K562 (cell line): ENCODE data around the gene ANKH. TPM values are rescaled to one million over a fixed set of nuclear protein-coding genes. Genes with fewer than 3 reads are reported as not detected.

Source experiments
- CBX2 ChIP-seq: fragments of 200-600 bp; sonication (generic); IDR thresholded peaks from one replicate; pipeline ENCODE4 v1.6.1; 2012; ENCODE audit warnings: mild to moderate bottlenecking, low read length, inconsistent platforms; ENCODE audit not compliant: insufficient read depth, poor library complexity, severe bottlenecking
- CREM ChIP-seq: IDR thresholded peaks from 2 replicates; pipeline ENCODE4 v1.6.1; 2014; ENCODE audit warnings: antibody characterized with exemption, low read depth
- E2F3 ChIP-seq: fragments of 250-450 bp; sonication (Bioruptor Pico); IDR thresholded peaks from 2 replicates; pipeline ENCODE4 v1.4.0; 2020; ENCODE audit warnings: mild to moderate bottlenecking
- ELF1 ChIP-seq: fragments of 200-800 bp; sonication (Bioruptor generic); IDR thresholded peaks from 2 replicates; pipeline ENCODE4 v1.6.1; 2016; ENCODE audit warnings: missing genetic modification characterization, missing compliant biosample characterization
- HDAC3 ChIP-seq: fragments of 450-650 bp; IDR thresholded peaks from 2 replicates; pipeline ENCODE4 v1.6.1; 2018; ENCODE audit warnings: borderline replicate concordance, mild to moderate bottlenecking, moderate library complexity; ENCODE audit not compliant: partially characterized antibody
- HDAC8 ChIP-seq: fragments of 450-650 bp; IDR thresholded peaks from 2 replicates; pipeline ENCODE4 v1.6.1; 2016; ENCODE audit warnings: mild to moderate bottlenecking, missing genetic modification characterization, moderate library complexity, missing compliant biosample characterization
- MAFK ChIP-seq: IDR thresholded peaks from 2 replicates; pipeline ENCODE4 v1.6.1; 2011; ENCODE audit warnings: low read length, improper control_type of control experiment
- MAZ ChIP-seq, 2 experiments: fragments of 450-650 bp in 1 of 2; sonication (generic) in 1 of 2; formaldehyde crosslinking; IDR thresholded peaks in 1 of 2; conservative IDR thresholded peaks in 1 of 2; 2 replicates each; pipeline versions ENCODE4 v1.4.0 to v1.5.0; 2020; ENCODE audit warnings: mild to moderate bottlenecking in 1 of 2, missing genetic modification reagents in 1 of 2
- NR2C2 ChIP-seq, 2 experiments: fragments of 200-800 bp in 1 of 2; sonication (Bioruptor generic) in 1 of 2; sonication (generic) in 1 of 2; formaldehyde crosslinking in 1 of 2; IDR thresholded peaks; 2 replicates each; pipeline versions ENCODE4 v1.6.1 to v1.8.0; 2016 to 2022; ENCODE audit warnings: mild to moderate bottlenecking in 1 of 2, missing compliant biosample characterization in 1 of 2, missing genetic modification characterization in 1 of 2, missing genetic modification reagents in 1 of 2
- RBM39 ChIP-seq: fragments of 200-400 bp; formaldehyde crosslinking; optimal IDR thresholded peaks from 2 replicates; pipeline ENCODE3; 2018; ENCODE audit warnings: low read depth, low read length
- SIN3B ChIP-seq: fragments of 450-650 bp; IDR thresholded peaks from 2 replicates; pipeline ENCODE4 v1.6.1; 2017; ENCODE audit warnings: low read depth, mild to moderate bottlenecking, moderate library complexity
- XRCC5 ChIP-seq: fragments of 200-400 bp; formaldehyde crosslinking; IDR thresholded peaks from 2 replicates; pipeline ENCODE4 v1.6.1; 2017; ENCODE audit warnings: low read depth, mild to moderate bottlenecking, low read length
- ZC3H11A ChIP-seq: IDR thresholded peaks from 2 replicates; pipeline ENCODE4 v1.6.1; 2012; ENCODE audit warnings: low read depth, low read length, improper control_type of control experiment
- ZNF644 ChIP-seq: fragments of 200-800 bp; sonication (Bioruptor generic); IDR thresholded peaks from 2 replicates; pipeline ENCODE4 v1.6.1; 2016; ENCODE audit warnings: low read depth, missing genetic modification characterization, missing compliant biosample characterization
- ZNF75A ChIP-seq: fragments of 450-650 bp; formaldehyde crosslinking; IDR thresholded peaks from 2 replicates; pipeline ENCODE4 v1.4.0; 2020; ENCODE audit warnings: mild to moderate bottlenecking
- polyA plus RNA-seq, 8 experiments: library from polyadenylated mRNA; depleted of rRNA in 4 of 8; stranded (reverse) in 5 of 8; unstranded in 3 of 8; fragments of >200 nt; fragmentation: Nextera tagmentation in 2 of 8; fragmentation: Illumina TruSeq in 1 of 8; extraction: Ambion mirVana in 2 of 8; extraction: Trizol in 1 of 8; gene quantifications; 2 replicates each; pipeline versions ENCODE4 v1.2.1 to v1.2.3, GENCODE V29; 2011 to 2014; ENCODE audit warnings: inconsistent platforms in 1 of 8, missing spikeins in 1 of 8
- total RNA-seq, 7 experiments: library from RNA; depleted of rRNA in 6 of 7; stranded (reverse); fragments of >200 nt in 6 of 7; fragmentation: Illumina TruSeq in 2 of 7; extraction: Trizol in 2 of 7; gene quantifications; 2 replicates each; pipeline versions ENCODE4 v1.2.1 to v1.2.3, GENCODE V29; 2011 to 2021; ENCODE audit warnings: low replicate concordance in 1 of 7
- TF ChIP-seq, protein P1 (sequence below): sonication (generic); formaldehyde crosslinking; IDR thresholded peaks from 2 replicates; pipeline ENCODE4 v1.8.1; 2022; ENCODE audit warnings: missing genetic modification reagents
- TF ChIP-seq, protein P2 (sequence below): sonication (generic); formaldehyde crosslinking; IDR thresholded peaks from 2 replicates; pipeline ENCODE4 v1.8.0; 2022; ENCODE audit warnings: mild to moderate bottlenecking, missing genetic modification reagents, borderline replicate concordance
- TF ChIP-seq, protein P3 (sequence below): fragments of 250-450 bp; sonication (Bioruptor Pico); IDR thresholded peaks from 2 replicates; pipeline ENCODE4 v1.4.0; 2020; ENCODE audit warnings: mild to moderate bottlenecking
- TF ChIP-seq, protein P4 (sequence below): fragments of 250-450 bp; sonication (Bioruptor Pico); IDR thresholded peaks from 2 replicates; pipeline ENCODE4 v1.8.0; 2021; ENCODE audit warnings: borderline replicate concordance, mild to moderate bottlenecking, moderate library complexity; ENCODE audit not compliant: poor library complexity, severe bottlenecking
- TF ChIP-seq, protein P5 (sequence below): fragments of 250-450 bp; sonication (Bioruptor Pico); IDR thresholded peaks from 2 replicates; pipeline ENCODE4 v1.8.0; 2021; ENCODE audit warnings: moderate library complexity, mild to moderate bottlenecking, inconsistent platforms
- TF ChIP-seq, protein P6 (sequence below): fragments of 200-800 bp; sonication (Bioruptor generic); IDR thresholded peaks from 2 replicates; pipeline ENCODE4 v1.6.1; 2017; ENCODE audit warnings: missing genetic modification characterization, missing compliant biosample characterization

ANKH gene
- total and polyA plus RNA-seq, 9 of the 15 experiments (the other 6 are each of a cell fraction or from before 2014, with no cell fraction given) = 0.79 to 12.2 (median 4.5) TPM

DNA sequence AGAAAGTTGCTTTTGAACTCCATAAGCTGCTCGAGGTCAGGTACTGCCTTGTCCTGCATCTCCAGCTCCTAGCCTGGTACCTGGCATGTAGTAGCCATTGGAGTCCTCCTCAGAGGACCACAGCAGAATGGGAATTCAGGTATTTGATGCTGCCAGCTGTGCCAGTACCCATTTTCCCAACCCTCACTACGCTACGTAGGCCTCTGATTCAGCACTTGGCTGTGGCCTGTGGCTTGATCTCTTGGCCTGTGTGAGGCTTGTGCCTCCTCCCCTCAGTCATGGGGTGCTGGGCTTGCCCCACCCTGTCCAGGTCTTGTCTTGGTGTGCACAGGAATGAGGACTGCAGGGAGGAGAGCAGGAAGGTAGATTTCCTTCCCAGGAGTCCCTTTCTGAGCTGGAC, 195.3 kb downstream of the ANKH start (continued):
- TF ChIP-seq, protein P1, sequence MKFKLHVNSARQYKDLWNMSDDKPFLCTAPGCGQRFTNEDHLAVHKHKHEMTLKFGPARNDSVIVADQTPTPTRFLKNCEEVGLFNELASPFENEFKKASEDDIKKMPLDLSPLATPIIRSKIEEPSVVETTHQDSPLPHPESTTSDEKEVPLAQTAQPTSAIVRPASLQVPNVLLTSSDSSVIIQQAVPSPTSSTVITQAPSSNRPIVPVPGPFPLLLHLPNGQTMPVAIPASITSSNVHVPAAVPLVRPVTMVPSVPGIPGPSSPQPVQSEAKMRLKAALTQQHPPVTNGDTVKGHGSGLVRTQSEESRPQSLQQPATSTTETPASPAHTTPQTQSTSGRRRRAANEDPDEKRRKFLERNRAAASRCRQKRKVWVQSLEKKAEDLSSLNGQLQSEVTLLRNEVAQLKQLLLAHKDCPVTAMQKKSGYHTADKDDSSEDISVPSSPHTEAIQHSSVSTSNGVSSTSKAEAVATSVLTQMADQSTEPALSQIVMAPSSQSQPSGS (CRISPR knock-in tag) = no peak
- TF ChIP-seq NR2C2 (CRISPR knock-in tag; IDR thresholded peaks at IDR 0.05) (no peak), NR2C2 (tag; IDR thresholded peaks at IDR 0.05) (no peak), CBX2 (no peak), ELF1 (tag) (no peak), E2F3 (no peak), ZNF75A (no peak), HDAC3 (no peak), MAFK (peak; percentile 36; the same call in 1 of the 2 replicates), MAZ (CRISPR knock-in tag; conservative IDR thresholded peaks at IDR 0.05 in 1 of 2, IDR thresholded peaks at IDR 0.05 in 1 of 2) (peak; percentile 55 to 63; a peak in 3 of 4 replicates), SIN3B (no peak), ZNF644 (tag) (no peak), CREM (peak; percentile 37), RBM39 (no peak), HDAC8 (tag) (no peak), ZC3H11A (no peak), XRCC5 (peak; percentile 58; the same call in 1 of the 2 replicates)
- TF ChIP-seq, protein P2, sequence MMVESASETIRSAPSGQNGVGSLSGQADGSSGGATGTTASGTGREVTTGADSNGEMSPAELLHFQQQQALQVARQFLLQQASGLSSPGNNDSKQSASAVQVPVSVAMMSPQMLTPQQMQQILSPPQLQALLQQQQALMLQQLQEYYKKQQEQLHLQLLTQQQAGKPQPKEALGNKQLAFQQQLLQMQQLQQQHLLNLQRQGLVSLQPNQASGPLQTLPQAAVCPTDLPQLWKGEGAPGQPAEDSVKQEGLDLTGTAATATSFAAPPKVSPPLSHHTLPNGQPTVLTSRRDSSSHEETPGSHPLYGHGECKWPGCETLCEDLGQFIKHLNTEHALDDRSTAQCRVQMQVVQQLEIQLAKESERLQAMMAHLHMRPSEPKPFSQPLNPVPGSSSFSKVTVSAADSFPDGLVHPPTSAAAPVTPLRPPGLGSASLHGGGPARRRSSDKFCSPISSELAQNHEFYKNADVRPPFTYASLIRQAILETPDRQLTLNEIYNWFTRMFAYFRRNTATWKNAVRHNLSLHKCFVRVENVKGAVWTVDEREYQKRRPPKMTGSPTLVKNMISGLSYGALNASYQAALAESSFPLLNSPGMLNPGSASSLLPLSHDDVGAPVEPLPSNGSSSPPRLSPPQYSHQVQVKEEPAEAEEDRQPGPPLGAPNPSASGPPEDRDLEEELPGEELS (CRISPR knock-in tag) = no peak
- TF ChIP-seq, protein P3, sequence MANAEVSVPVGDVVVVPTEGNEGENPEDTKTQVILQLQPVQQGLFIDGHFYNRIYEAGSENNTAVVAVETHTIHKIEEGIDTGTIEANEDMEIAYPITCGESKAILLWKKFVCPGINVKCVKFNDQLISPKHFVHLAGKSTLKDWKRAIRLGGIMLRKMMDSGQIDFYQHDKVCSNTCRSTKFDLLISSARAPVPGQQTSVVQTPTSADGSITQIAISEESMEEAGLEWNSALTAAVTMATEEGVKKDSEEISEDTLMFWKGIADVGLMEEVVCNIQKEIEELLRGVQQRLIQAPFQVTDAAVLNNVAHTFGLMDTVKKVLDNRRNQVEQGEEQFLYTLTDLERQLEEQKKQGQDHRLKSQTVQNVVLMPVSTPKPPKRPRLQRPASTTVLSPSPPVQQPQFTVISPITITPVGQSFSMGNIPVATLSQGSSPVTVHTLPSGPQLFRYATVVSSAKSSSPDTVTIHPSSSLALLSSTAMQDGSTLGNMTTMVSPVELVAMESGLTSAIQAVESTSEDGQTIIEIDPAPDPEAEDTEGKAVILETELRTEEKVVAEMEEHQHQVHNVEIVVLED (CRISPR knock-in tag) = no peak
- TF ChIP-seq, protein P4, sequence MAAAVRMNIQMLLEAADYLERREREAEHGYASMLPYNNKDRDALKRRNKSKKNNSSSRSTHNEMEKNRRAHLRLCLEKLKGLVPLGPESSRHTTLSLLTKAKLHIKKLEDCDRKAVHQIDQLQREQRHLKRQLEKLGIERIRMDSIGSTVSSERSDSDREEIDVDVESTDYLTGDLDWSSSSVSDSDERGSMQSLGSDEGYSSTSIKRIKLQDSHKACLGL (CRISPR knock-in tag) = no peak
- TF ChIP-seq, protein P5, sequence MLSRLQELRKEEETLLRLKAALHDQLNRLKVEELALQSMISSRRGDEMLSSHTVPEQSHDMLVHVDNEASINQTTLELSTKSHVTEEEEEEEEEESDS (CRISPR knock-in tag) = no peak
- TF ChIP-seq, protein P6, sequence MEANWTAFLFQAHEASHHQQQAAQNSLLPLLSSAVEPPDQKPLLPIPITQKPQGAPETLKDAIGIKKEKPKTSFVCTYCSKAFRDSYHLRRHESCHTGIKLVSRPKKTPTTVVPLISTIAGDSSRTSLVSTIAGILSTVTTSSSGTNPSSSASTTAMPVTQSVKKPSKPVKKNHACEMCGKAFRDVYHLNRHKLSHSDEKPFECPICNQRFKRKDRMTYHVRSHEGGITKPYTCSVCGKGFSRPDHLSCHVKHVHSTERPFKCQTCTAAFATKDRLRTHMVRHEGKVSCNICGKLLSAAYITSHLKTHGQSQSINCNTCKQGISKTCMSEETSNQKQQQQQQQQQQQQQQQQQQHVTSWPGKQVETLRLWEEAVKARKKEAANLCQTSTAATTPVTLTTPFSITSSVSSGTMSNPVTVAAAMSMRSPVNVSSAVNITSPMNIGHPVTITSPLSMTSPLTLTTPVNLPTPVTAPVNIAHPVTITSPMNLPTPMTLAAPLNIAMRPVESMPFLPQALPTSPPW (CRISPR knock-in tag) = peak; percentile 80
